DND-41 (cell line): ENCODE data around the gene WNT2.

ENCODE experiments used
- ATAC-seq: fragments of 200-7000 bp; cut with Tn5 transposase; 3 replicates; pipeline ENCODE4 v1.9.1; 2021; ENCODE audit warnings: low read depth; ENCODE audit not compliant: insufficient read depth
- DNase-seq: peaks from one replicate; pipeline ENCODE4 v3.0.0-alpha.2; 2020
- H2AFZ ChIP-seq: 2 replicates; pipeline ENCODE4 v1.6.0; 2012; ENCODE audit warnings: low read depth, low read length
- H3K27ac ChIP-seq: 2 replicates; pipeline ENCODE4 v1.5.1; 2012; ENCODE audit warnings: low read length, inconsistent platforms
- H3K27me3 ChIP-seq: fragments of 200-600 bp; sonication (generic); 2 replicates; pipeline ENCODE4 v1.6.0; 2012; ENCODE audit warnings: low read length, mild to moderate bottlenecking, inconsistent platforms; ENCODE audit not compliant: insufficient read depth, poor library complexity
- H3K36me3 ChIP-seq: 2 replicates; pipeline ENCODE4 v1.5.1; 2012; ENCODE audit warnings: low read length, inconsistent platforms; ENCODE audit not compliant: insufficient read depth
- H3K4me1 ChIP-seq: 2 replicates; pipeline ENCODE4 v1.5.1; 2012; ENCODE audit warnings: mild to moderate bottlenecking, low read length; ENCODE audit not compliant: insufficient read depth
- H3K4me2 ChIP-seq: 2 replicates; pipeline ENCODE4 v1.6.0; 2012; ENCODE audit warnings: mild to moderate bottlenecking, moderate library complexity, low read length, inconsistent platforms; ENCODE audit not compliant: insufficient read depth
- H3K4me3 ChIP-seq, 2 experiments: fragments of 200-600 bp in 1 of 2; shearing (Covaris generic) in 1 of 2; 2 replicates each; pipeline ENCODE4 v1.5.1; 2012 to 2016; ENCODE audit warnings: inconsistent platforms in 2 of 2, low read length in 2 of 2, mild to moderate bottlenecking in 2 of 2, low read depth in 1 of 2, moderate library complexity in 1 of 2
- H3K79me2 ChIP-seq: 2 replicates; pipeline ENCODE4 v1.6.0; 2012; ENCODE audit warnings: low read length, inconsistent platforms; ENCODE audit not compliant: insufficient read depth
- H3K9ac ChIP-seq: 2 replicates; pipeline ENCODE4 v1.6.0; 2012; ENCODE audit warnings: low read depth, mild to moderate bottlenecking, inconsistent platforms, low read length, moderate library complexity
- H3K9me3 ChIP-seq: 2 replicates; pipeline ENCODE4 v1.5.1; 2012; ENCODE audit warnings: low read length, moderate library complexity, mild to moderate bottlenecking, inconsistent platforms; ENCODE audit not compliant: insufficient read depth, severe bottlenecking
- H4K20me1 ChIP-seq: 2 replicates; pipeline ENCODE4 v1.6.0; 2012; ENCODE audit warnings: low read length; ENCODE audit not compliant: insufficient read depth
- EZH2 ChIP-seq: IDR thresholded peaks from 3 replicates; pipeline ENCODE4 v1.6.1; 2012; ENCODE audit warnings: borderline replicate concordance, low read depth, mild to moderate bottlenecking, moderate library complexity, low read length, inconsistent platforms; ENCODE audit not compliant: severe bottlenecking
- TF ChIP-seq, protein P1 (sequence below): IDR thresholded peaks from 2 replicates; pipeline ENCODE4 v1.5.1; 2012; ENCODE audit warnings: borderline replicate concordance, low read length, moderate library complexity, mild to moderate bottlenecking; ENCODE audit not compliant: poor library complexity, severe bottlenecking; ENCODE audit errors: extremely low read depth

Gene WNT2

GRCh38 chr7:117274951-117275350 lies 47.9 kb downstream of the WNT2 start:
- no peak overlapping the region for H3K9ac ChIP-seq
- H3K4me2 ChIP-seq = no peak overlapping the region
- no peak overlapping the region for H2AFZ ChIP-seq
- H3K79me2 ChIP-seq = no peaks in the 10 kb centered on the region
- H3K9me3 ChIP-seq = no peaks in the 10 kb centered on the region
- H3K4me3 ChIP-seq = no peak overlapping the region
- DNase-seq = no peak
- no peaks in the 10 kb centered on the region for H4K20me1 ChIP-seq
- no peaks in the 10 kb centered on the region for H3K4me1 ChIP-seq
- ATAC-seq = no peak
- H3K27me3 ChIP-seq = peaks cover 18% of the 10 kb centered on the region
- H3K36me3 ChIP-seq = no peaks in the 10 kb centered on the region
- no peak overlapping the region for H3K27ac ChIP-seq
- no peak for TF ChIP-seq EZH2
- TF ChIP-seq, protein P1, sequence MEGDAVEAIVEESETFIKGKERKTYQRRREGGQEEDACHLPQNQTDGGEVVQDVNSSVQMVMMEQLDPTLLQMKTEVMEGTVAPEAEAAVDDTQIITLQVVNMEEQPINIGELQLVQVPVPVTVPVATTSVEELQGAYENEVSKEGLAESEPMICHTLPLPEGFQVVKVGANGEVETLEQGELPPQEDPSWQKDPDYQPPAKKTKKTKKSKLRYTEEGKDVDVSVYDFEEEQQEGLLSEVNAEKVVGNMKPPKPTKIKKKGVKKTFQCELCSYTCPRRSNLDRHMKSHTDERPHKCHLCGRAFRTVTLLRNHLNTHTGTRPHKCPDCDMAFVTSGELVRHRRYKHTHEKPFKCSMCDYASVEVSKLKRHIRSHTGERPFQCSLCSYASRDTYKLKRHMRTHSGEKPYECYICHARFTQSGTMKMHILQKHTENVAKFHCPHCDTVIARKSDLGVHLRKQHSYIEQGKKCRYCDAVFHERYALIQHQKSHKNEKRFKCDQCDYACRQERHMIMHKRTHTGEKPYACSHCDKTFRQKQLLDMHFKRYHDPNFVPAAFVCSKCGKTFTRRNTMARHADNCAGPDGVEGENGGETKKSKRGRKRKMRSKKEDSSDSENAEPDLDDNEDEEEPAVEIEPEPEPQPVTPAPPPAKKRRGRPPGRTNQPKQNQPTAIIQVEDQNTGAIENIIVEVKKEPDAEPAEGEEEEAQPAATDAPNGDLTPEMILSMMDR = no peak

DNA sequence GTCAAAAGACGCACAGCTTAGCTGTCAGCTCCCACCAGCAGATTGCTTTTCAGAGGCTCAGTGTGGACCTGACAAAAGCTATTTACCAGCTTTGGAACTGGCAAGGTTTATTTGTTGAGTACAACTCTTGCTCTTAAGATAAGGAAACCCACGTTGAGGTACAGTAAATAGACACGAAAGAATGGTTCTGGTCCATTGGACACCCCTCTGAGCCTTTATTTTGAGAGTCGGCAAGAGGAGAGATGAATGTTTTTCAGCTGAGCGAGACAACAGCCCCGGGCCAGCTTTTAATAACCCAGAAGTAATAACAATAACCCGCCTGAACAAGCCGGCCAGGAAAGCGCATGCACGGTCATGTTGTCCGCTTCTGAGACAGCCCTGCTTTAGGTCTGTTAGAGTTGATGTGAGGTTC lies 49.0 kb downstream of the WNT2 start:
- Histone ChIP-seq H3K36me3 (no peaks in the 10 kb centered on the region), H3K27ac (no peak overlapping the region), H3K79me2 (no peaks in the 10 kb centered on the region), H3K9me3 (no peaks in the 10 kb centered on the region), H4K20me1 (no peaks in the 10 kb centered on the region), H3K4me2 (no peak overlapping the region), H3K9ac (no peak overlapping the region), H3K4me1 (no peaks in the 10 kb centered on the region), H2AFZ (no peak overlapping the region), H3K4me3 (no peak overlapping the region), H3K27me3 (peaks cover 18% of the 10 kb centered on the region)
- no peak for TF ChIP-seq EZH2
- TF ChIP-seq, protein P1 = no peak
- ATAC-seq = no peak
- no peak for DNase-seq

- no peak overlapping the region for H3K9ac ChIP-seq
- H3K36me3 ChIP-seq = no peaks in the 10 kb centered on the region
- ATAC-seq (no peak), DNase-seq (no peak)
- no peaks in the 10 kb centered on the region for H3K79me2 ChIP-seq
- no peak overlapping the region for H3K4me3 ChIP-seq
- H3K4me2 ChIP-seq = no peak overlapping the region
- no peak overlapping the region for H3K27ac ChIP-seq
- H3K9me3 ChIP-seq = no peaks in the 10 kb centered on the region
- TF ChIP-seq EZH2 = no peak
- TF ChIP-seq, protein P1 = no peak
- peaks cover 18% of the 10 kb centered on the region for H3K27me3 ChIP-seq
- no peaks in the 10 kb centered on the region for H4K20me1 ChIP-seq
- H3K4me1 ChIP-seq = no peaks in the 10 kb centered on the region
- no peak overlapping the region for H2AFZ ChIP-seq
These were observed 49.5 kb downstream of the WNT2 start for GRCh38 chr7:117273325-117273724.

DNA sequence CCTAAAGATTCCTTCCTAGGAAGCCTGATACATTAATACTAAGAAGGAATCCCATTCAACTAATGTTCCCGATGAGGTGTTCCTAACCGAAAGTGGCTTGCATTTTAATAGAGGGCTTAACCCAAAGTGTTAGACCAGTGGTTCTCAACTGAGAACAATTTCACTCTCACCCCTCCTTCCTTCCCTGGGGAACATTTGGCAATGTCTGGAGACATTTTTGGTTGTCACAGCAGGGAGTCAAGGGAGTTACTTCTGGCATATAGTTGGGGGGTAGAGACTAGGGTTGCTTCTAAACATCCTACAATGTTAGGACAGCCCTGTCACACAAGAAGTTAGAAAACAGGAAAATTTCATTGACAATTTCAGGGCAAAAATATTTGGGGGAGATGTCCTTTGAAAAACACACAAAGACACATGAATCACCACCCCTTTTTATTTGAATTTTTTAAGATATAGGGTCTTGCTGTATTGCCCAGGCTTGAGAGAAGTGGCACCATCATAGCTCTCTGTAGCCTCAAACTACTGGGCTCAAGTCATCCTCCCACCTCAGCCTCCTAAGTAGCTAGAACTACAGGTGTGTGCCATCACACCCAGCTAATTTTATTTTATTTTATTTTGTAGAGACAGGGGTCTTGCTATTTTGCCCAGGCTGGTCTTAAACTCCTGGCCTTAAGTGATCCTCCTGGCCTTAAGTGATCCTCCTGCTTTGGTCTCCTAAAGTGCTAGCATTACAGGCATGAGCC lies 50.7 kb downstream of the WNT2 start:
- H3K4me1 ChIP-seq = no peaks in the 10 kb centered on the region
- ATAC-seq (no peak), DNase-seq (no peak)
- H3K27ac ChIP-seq = no peak overlapping the region
- TF ChIP-seq EZH2 = no peak
- TF ChIP-seq, protein P1 = no peak
- H3K79me2 ChIP-seq = no peaks in the 10 kb centered on the region
- H3K36me3 ChIP-seq = no peaks in the 10 kb centered on the region
- H4K20me1 ChIP-seq = no peaks in the 10 kb centered on the region
- no peaks in the 10 kb centered on the region for H3K9me3 ChIP-seq
- H3K9ac ChIP-seq = no peak overlapping the region
- no peak overlapping the region for H3K4me2 ChIP-seq
- no peak overlapping the region for H2AFZ ChIP-seq
- H3K27me3 ChIP-seq = peaks cover 18% of the 10 kb centered on the region
- no peak overlapping the region for H3K4me3 ChIP-seq
